NCI-H69 (cell line): ENCODE measurements around the gene BSG.
"Not testable (repeated sequence)": the region's sequence is repeated elsewhere in the genome, so short reads cannot be mapped to it uniquely, and the experiment has no call there.

Experiments
- DNase-seq: peaks from one replicate; lab custom pipeline; 2025; lab: John Stamatoyannopoulos, UW

Gene BSG

GRCh38 chr19:588093-588740 lies 15.8 kb downstream of the BSG start:
- peak; percentile 97 for DNase-seq

- peak; percentile 83 for DNase-seq
Measured at GRCh38 chr19:588741-589692, 16.6 kb downstream of the BSG start.

GRCh38 chr19:589693-590395 lies 17.4 kb downstream of the BSG start, which contains the start of gene HCN2:
Gene HCN2, plus strand, starts transcription at chr19:589881. Its CDS starts 65 bp downstream, at chr19:589946.
- peak; percentile 68 for DNase-seq

- peak; percentile 71 for DNase-seq
Measured at GRCh38 chr19:590396-590745, 18.0 kb downstream of the BSG start.

GRCh38 chr19:590750-591098 lies 18.3 kb downstream of the BSG start:
- peak; percentile 40 for DNase-seq

- no peak for DNase-seq
Measured at GRCh38 chr19:591099-591958, 18.9 kb downstream of the BSG start.

GRCh38 chr19:592101-592500 lies 19.7 kb downstream of the BSG start:
- DNase-seq, result no peak

GRCh38 chr19:593055-593454 lies 20.7 kb downstream of the BSG start:
- DNase-seq, result no peak

- DNase-seq, result no peak
Measured at GRCh38 chr19:593505-593904, 21.1 kb downstream of the BSG start.

GRCh38 chr19:594265-594870 lies 22.0 kb downstream of the BSG start:
- DNase-seq, result no peak

GRCh38 chr19:595326-596262 lies 23.2 kb downstream of the BSG start:
- DNase-seq, result no peak

GRCh38 chr19:596263-596655 lies 23.9 kb downstream of the BSG start:
- DNase-seq, result no peak

GRCh38 chr19:597406-598315 lies 25.3 kb downstream of the BSG start:
- no peak for DNase-seq

- DNase-seq, result no peak
Measured at GRCh38 chr19:601310-601709, 28.9 kb downstream of the BSG start.

GRCh38 chr19:601790-602189 lies 29.4 kb downstream of the BSG start:
- no peak for DNase-seq

GRCh38 chr19:602391-603301 lies 30.2 kb downstream of the BSG start:
- DNase-seq, result no peak

GRCh38 chr19:603302-603639 lies 30.9 kb downstream of the BSG start:
- DNase-seq, result not testable (repeated sequence)

- DNase-seq, result not testable (repeated sequence)
Measured at GRCh38 chr19:603779-604178, 31.4 kb downstream of the BSG start.
